HG03108 (cell line): ENCODE results near the gene DEF6.

Experiments
- ATAC-seq: cut with Tn5 transposase; IDR thresholded peaks from one replicate; pipeline ENCODE4 v1.9.1; 2021; ENCODE audit warnings: moderate library complexity; ENCODE audit not compliant: unreplicated experiment

The DEF6 gene

DNA sequence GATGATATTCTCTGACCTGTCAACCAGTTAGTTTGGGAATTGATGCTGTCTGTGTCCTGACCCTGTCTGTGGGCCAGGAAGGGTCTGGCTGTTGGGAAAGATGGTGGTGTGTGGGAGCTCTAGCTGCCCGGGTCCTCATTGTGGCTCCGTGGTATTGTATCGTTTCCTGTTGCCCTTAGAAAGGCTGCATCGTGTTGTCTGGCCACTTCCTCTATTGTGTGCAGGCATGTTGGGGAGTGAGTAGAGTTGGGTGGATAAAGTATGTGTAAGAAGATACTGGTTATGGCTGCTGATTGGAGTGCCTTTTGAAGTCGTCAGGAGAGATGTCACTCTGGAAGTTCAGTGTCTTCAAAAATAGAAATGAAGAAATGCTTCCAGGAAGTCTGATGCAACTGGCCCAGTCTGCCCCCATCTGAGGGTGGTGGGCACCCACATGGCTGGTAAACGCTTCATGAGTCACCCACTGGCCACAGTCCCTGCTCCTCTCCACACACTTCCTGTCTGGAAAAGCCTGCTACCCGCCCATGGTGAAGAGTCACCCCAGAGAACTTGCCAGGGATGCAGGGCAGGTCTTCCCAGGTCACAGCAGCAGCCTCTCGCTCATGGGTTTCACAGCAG lies 72.6 kb downstream of the DEF6 start:
- no peak for ATAC-seq

GRCh38 chr6:35370785-35371493 lies 73.3 kb downstream of the DEF6 start:
- ATAC-seq: no peak
